ENCODE data around the gene FBXO11.
"Not testable (repeated sequence)": the region's sequence is repeated elsewhere in the genome, so short reads cannot be mapped to it uniquely, and the experiment has no call there.

FBXO11 gene

DNA sequence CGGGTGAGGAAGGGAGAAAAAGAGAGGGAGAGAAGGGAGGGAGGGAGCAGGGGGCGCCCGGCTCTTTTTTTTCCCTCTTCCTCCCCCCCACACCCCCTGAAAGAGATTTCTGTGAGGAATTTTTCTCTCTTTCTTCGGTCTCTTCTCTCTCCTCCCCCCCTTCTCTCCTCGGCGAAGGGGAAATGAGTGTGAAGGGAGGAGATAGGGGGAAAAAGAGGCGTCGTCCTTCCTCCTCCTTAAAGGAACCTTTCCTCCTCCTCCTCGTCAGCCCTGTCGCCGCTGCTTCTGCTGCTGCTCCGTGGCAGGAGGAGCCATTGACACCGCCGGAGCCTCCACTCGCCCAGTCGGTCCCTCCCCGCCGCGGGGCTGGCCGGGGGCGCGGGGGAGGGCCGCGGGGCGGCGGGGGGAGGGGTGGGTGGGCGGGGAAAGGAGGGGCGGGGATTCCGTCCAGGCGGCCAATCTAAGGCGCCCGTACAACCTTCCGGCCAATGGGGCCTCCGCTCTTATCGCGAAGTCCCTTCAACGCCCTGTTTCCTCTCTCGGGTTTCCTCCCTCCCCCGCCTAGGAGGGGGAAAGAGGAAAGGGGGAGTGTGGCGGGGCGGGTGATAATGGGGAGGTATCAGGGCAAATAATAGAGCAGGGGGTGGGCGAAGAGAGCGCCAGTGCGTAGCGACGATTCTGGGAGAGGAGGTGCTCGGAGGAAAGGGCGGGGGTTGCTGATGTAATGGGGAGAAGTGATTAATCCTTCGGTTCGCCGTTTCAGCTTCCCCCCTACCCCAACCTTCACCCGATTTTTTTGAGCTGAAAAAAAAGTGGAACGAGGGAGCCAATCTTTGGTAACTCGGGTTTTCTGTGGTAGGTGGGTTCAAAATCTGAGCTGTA, at the start of gene FBXO11:
Gene FBXO11 (minus strand): TSS at position 342 of the 882 bp plus-strand sequence. CDS start 778 bp downstream, outside the sequence.
- DNase-seq (ENCODE audit: low read depth) = peak; percentile 99

DNA sequence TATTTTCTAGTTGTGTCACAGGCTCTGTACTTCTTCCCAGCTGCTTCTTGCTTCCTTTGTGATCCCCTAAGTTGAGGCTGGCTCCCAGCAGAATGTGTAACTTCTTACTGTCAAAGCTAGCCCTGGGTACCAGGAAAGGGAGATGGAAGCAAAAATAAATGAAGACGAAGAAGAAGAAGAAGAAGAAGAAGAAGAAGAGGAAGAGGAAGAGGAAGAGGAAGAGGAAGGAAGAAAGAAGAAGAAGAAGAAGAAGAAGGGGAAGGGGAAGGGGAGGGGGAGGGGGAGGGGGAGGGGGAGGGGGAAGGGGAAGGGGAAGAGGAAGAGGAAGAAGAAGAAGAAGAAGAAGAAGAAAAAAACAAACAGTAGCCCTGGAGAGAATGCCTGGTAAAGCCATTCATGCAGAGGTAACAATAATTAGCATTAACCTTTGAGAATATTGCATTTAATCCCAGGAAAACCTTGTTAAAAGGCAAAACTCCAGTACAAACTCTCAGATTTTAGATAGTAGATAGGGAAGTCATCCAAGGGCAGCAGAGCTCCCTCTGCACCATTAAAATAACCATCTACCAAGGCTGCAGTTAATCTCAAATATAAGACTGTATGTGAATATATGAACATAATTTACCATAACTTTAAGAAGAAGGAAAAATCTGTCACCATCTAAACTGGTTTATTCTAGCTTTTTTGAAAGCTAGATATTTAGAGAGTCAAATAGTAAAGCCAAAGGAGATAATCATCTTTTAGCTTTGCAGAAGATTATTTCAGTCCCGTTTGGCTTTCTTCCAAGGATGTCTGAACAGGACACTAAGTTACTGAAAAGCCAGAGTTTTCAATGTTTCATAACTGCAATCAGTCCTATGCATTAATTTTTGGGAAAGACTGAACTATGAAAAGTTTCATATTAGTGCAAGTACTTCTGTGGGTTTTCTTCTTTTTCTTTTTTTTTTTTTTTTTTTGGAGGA, 44.3 kb upstream of the FBXO11 start:
- DNase-seq (ENCODE audit: low read depth) = peak; percentile 21

DNA sequence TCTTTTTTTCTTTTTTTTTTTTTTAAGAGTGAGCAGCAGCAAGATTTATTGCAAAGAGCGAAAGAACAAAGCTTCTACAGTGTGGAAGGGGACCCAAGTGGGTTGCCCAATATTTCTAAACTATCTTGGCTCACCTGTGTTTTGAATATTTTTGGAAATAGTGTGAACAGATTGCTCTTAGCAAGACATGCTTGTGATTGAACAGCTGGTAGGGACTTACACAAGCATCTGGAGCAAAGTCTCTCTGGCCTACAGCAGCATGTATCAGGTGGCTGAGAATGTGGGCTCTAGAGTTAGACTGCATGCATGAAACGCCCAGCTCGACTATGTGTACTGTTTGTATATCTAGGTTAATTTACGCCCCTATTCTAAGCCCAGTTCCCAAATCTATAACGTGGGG, 40.3 kb upstream of the FBXO11 start:
- DNase-seq (ENCODE audit: low read depth) = no peak

DNA sequence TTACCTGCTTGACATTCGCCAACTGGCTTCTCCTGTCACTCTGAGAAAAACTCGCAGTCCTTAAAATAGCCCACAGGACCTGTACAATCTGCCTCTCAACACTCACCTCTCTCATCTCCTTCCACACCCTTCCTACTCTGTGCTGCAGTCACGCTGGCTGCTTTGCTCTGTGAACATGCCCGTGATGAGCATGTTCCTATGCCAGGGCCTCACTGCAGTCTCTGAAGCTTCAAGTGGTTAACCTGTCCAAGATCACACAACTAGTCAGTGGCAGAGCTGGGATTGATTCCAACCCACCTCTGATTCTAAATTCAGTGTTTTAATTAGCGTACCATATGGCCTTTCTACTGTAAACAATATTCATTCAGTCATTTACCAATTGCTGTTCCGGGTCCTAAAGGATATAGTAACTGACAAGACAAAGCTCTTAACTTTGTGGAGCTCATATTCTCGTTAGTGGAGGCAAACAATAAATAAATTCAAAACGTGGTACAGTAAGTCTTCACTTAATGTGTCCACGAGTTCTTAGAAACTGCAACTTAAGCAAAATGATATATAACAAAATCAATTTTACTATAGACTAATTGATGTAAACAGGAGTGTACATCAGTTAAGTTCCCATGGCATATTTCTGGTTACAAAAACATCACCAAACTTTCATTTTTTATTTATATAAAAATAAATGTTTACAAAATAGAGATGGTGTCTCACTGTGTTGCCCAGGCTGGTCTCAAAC, 38.9 kb upstream of the FBXO11 start:
- no peak for DNase-seq (ENCODE audit: low read depth)

DNA sequence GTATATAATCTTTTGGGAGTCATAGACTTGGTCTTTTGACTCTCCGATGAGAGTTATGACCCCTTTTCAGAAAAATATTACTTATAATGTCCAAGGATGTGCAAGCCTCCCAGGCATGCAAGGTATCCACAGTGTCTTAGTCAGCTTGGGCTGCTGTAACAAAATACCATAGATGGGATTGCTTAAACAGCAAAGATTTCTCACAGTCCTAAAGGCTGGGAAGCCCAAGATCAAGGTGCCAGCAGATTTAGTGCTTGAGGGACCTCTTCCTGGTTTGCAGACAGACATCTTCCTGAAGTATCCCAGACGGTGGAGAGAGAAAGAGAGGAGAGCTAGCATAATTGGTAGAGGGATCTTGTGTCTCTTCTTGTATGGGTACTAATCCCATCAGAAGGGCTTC, 35.6 kb upstream of the FBXO11 start:
- no peak for DNase-seq (ENCODE audit: low read depth)

DNA sequence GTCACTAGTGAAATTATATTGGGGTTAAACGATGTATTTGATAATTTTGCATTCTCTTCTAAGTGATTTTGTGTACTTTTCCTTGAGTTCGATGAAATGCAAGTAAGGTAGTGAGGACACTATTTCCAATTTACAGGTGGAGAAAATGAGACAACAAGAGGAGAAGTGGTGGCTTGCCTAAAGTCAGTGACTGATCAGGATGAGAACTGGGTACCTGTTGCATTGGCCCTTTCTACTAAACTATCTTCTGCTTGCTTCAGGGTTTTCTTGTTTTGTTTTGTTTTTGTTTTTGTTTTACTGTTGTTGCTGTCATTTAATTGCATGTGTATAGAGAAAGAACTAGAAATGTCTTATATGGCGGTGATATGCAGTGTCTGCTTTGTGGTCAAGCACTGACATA, 31.4 kb upstream of the FBXO11 start:
- DNase-seq (ENCODE audit: low read depth) = no peak

DNA sequence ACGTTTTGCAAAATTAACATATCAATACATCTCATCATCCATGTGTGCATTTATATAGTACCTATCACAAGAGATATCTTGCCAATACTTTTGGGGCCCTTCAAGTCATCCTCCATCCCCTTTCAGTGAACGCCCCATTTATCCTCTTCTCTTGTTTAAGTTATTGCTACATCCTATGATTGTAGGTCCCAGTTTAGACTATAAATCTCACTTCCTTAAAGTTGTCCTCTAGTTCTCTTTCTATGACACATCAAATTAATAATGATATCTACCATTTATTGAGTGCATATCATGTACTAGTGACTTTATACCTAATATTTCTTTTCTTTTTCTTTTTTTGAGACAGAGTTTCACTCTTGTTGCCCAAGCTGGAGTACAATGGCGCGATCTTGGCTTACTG, 28.8 kb upstream of the FBXO11 start:
- no peak for DNase-seq (ENCODE audit: low read depth)

DNA sequence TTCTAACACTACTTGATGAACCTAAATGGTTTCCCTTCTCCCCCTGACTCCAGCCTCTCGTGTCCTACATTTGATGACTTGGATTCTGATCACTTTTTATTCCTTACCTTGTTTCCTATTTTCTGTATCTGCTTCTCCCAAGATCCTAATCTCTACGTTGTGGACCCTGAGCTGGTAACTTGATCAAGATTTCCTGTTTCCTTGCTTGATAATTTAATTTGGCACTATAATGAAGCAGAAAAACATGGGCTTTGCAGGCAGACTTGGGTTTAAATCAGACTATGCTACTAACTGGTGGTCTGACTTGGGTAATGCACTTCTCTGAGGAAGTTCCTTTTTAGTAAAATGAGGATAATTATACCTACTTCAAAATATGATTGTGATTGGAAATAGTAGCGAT, 11.7 kb upstream of the FBXO11 start:
- DNase-seq (ENCODE audit: low read depth) = no peak

DNA sequence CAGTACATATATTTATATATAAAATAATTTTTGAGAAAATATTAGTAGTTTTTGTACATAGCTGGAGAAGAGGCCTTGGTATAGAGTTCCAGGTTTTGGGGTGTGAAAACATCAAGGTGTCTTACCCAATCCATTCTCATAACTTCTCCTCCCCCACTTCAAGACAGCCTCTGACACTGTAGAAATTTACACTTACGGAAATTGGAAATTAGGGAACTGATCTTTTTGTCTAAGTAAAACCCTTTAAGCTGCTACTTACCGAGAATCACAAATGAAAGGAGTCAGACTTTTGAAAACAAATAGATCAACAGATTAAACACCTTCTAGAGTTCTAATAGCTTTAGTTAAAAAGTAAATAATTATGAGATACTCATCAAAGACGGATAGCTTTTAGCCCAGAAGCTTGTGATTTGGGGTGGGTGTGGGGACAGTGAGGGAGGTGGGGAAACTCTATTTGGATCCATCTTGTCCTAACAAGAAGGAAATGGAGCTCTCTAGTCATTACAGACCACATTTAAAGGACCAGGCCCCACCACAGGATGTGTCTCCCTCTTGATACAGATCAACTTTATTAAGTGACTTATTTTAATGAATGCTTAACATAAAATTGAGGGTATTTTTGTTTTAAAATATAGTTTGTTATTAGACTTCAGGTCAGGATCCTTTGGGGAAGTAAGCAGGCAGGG, 11.1 kb upstream of the FBXO11 start:
- no peak for DNase-seq (ENCODE audit: low read depth)

DNA sequence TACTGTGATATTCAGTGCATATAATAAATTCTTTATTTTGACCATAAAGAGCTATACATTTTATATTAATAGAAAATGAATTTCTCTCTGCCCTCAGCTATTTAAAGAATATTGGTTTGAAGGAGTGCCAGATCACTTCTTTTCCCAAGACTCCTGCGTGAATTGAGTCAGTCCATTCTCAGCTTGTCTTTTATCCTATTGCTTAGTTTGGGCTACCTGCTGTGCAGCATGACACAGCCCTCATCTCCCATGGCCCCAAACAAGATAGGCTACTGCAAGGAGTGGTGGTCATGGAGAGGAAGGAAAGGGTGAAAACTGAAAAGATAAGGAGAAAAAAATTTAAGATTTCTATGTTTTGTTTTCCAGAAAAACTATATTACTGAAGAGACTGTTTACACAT, 10.1 kb upstream of the FBXO11 start:
- DNase-seq (ENCODE audit: low read depth) = no peak

DNA sequence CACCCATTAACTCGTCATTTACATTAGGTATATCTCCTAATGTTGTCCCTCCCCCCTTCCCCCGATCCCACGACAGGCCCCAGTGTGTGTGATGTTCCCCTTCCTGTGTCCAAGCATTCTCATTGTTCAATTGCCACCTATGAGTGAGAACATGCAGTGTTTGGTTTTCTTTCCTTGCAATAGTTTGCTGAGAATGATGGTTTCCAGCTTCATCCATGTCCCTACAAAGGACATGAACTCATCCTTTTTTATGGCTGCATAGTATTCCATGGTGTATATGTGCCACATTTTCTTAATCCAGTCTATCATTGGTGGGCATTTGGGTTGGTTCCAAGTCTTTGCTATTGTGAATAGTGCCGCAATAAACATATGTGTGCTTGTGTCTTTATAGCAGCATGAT, 4.4 kb upstream of the FBXO11 start:
- not testable (repeated sequence) for DNase-seq (ENCODE audit: low read depth)

DNA sequence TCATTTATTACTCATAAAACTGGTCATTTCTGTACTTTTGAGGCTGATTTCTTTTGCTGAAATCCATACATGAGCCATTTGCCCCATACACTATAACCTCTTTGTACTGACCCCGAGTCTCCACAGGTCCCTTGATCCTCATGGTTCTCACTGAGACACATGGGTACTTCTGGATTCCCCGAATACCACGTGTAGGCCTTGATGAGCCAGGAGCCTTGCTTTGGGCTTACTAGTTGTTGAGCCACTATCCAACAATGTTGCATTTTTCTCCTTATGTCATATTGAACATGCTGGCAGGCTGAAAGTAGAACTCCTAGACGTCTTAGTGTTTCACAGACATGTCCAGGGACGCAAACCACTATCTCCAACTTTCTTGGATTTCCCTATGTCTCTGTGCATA, 2.4 kb upstream of the FBXO11 start:
- no peak for DNase-seq (ENCODE audit: low read depth)

DNA sequence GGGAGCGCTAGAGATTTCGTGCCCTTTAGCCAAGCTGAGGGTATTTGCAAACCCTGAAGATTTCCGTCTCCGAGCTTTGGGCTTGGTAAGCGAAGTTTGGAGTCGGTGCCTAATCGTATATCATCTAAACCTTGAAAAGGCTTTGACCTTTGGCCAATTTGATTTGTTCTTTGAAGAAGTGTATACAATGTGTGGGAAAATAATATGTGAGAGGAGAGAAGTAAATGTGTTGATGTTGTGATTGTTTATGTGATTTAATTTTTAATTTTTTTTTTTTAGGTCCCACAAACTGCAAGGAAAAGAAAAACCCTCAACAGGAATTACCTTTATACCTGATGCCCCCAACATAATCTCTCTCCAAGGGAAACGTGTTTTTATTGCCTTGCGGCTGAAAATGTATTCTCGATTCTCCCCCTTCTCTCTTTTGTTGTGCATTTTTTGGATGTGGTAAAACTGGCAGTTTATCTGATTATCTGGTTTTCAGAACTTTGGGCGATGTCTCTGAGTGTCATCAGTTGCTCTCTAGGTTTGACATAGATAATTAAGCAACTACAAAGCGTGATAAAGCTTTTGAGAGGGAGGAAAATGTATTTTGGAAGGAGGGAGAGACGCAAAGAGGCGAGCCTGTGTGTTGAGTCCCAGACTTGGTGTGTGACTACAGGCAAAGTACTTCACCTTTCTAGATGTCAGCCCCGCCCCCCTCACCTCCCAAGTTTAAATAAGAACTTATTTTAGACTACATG, 912 bp upstream of the FBXO11 start:
- no peak for DNase-seq (ENCODE audit: low read depth)

DNA sequence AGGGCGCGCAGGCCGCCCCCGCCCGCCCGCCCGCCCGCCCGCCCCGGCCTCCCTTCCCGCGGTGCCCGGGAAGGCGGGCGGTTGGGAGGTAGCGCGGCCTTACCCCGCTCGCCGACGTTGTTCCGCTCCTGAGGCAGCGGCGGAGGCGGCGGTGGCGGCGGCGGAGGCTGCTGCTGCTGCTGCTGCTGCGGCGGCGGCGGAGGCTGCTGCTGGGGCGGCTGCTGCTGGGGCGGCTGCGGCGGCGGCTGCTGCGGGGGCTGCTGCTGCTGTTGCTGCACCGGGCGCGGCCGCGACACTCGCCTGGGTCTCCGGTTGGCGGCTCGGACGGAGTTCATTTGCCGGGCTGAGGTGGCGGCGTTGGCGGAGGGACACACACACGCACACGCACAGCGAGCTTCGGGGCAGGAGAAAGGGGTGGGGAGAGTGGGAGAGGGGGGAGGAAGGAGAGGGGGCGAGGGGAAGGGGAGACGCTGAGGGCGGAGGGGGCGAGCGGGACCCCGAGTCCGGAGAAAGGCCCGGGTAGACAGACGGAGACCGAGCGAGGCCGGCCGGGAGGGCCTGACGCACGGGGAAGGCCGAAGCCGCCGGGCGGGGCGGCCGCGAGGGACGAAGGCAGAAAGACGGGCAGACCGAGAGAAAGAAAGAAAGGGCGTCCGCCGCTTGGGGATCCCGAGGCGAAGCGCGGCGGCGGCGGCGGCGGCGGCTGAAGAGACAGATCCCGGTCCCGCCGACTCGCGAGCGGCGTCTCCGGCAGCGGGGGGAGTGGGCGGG, 727 bp downstream of the FBXO11 start:
- peak; percentile 59 for DNase-seq (ENCODE audit: low read depth)

DNA sequence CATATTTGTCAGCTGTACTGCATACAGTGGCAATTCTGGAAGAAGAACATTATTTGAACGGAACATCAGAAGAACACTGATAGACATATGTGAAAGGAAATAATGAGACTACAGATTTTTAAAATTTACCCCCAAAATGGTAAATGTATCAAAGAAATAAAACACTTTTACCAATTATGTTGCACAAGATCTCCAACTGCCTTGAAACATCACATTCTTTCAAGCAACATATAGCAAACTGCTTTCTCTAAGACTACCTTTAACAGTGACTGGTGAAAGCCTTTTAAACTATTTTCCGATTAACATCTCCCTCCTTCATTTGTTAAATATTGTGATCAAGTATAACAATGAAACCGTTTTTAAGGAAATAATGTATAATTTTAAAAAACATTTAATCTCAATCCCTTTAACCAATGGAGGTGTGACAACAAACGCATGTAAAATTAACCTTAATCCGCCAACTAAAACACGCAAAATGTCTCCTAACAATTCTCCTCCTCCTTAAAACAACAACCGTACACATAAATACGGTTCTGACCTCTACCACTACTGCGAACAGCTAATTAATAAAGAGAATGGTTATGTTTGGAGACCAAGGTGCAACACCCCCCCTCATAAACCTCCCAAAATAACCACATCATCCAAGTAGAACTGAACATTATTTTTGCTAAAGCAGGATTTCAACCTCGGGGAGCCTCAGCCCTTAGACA, 2.4 kb downstream of the FBXO11 start:
- no peak for DNase-seq (ENCODE audit: low read depth)

DNA sequence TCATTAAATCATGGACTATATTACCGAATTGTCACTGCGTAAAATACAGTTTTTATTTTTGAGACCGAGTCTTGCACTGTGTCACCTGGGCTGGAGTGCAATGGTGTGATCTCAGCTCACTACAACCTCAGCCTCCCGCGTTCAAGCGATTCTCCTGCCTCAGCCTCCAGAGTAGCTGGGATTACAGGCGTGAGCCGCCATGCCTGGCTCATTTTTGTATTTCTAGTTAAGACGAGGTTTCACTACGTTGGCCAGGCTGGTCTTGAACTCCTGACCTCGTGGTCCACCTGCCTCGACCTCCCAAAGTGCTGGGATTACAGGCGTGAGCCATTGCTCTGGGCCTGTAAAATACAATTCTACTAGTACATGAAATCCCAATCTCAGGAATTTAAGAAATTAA, 4.4 kb downstream of the FBXO11 start:
- not testable (repeated sequence) for DNase-seq (ENCODE audit: low read depth)

DNA sequence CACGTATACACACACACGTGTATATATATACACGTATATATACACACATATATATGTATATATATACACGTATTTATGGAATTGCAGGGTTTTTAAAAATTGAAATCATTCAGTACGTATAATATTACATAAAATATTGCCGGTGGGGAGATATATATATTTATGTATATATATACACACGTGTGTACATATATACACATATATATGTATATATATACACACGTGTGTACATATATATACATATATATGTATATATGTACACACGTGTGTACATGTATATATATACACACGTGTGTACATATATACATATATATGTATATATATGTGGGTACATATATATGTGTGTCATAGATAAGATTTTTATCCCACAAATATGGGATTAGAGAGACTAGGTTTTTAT, 5.4 kb downstream of the FBXO11 start:
- no peak for DNase-seq (ENCODE audit: low read depth)

DNA sequence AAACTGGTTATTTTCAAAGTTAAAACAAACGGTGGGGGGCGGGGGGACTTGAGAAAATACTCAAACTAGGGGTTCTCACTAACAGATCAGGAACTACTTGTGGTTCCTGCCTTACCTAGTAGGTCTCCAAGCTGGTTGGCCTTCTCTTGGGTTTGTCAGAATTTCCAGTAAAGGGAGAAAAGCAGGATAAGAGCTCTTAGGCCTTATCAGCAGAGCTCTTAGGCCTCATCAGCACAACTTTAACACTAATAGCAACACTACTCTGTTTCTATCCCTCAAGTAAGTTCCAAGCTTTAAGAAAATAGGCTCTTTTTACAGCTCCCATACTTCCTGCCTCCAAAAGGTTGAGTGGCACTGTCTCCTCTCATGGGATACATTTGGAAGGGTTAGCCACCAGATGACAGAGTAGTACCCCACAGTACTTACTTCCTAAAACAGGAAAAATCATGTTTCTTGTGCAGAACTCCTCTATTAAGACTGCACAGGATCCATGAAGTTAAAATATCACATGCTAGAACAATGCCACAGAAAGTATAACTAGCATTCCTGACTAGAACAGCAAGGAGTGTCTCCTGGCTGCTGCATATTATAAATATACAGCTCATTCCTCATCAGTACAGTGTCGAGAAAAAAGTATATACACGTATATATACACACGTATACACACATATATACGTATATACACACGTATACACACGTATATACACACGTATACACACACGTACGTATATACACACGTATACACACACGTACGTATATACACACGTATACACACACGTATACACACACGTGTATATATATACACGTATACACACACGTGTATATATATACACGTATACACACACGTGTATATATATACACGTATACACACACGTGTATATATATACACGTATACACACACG, 6.1 kb downstream of the FBXO11 start:
- no peak for DNase-seq (ENCODE audit: low read depth)
